ENCODE results near the gene GLI3.

DNA sequence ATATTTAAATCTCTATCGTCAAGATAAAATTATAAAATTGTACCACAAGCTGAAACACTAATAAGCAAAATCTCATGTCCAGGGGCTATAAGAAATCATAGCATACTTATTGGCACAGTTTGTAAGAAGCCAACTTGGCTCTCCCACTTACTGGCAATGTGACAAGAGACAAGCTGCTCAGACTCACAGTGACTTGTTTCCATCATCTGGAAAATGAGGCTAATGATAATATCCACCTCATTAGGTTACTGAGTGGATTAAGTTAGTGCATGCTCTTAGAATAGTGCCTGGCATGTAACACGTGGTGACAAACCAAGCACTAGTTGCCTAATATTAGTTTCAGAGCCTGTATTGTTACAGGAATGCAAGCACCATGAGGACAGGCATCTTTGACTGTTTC, 234.4 kb downstream of the GLI3 start:
- TF ChIP-seq POLR2A (IDR thresholded peaks at IDR 0.05) (no peak), CTCF (IDR thresholded peaks at IDR 0.05 in 8 of 11, conservative IDR thresholded peaks at IDR 0.05 in 3 of 11) (no peak), POLR2AphosphoS5 (IDR thresholded peaks at IDR 0.05) (no peak)

All from spleen (tissue), 7 donors.